Fibroblast of skin of back (primary cell): Measurements from ENCODE around the gene RADIL. TPM values are rescaled to one million over a fixed set of nuclear protein-coding genes. Genes with fewer than 3 reads are reported as not detected.
A peak's percentile ranks its signal among the peaks of the same experiment; 100 is the strongest.
"Not testable (repeated sequence)": the region's sequence is repeated elsewhere in the genome, so short reads cannot be mapped to it uniquely, and the experiment has no call there.

Source experiments
- DNase-seq: peaks from one replicate; pipeline ENCODE4 v3.0.0-alpha.2; 2013
- polyA plus RNA-seq, 2 experiments: library from polyadenylated mRNA; unstranded; fragments of 120-200 nt; gene quantifications; one replicate each; pipeline ENCODE4 v1.2.1, GENCODE V29; 2013; ENCODE audit not compliant: insufficient read length in 2 of 2

RADIL gene, protein sequence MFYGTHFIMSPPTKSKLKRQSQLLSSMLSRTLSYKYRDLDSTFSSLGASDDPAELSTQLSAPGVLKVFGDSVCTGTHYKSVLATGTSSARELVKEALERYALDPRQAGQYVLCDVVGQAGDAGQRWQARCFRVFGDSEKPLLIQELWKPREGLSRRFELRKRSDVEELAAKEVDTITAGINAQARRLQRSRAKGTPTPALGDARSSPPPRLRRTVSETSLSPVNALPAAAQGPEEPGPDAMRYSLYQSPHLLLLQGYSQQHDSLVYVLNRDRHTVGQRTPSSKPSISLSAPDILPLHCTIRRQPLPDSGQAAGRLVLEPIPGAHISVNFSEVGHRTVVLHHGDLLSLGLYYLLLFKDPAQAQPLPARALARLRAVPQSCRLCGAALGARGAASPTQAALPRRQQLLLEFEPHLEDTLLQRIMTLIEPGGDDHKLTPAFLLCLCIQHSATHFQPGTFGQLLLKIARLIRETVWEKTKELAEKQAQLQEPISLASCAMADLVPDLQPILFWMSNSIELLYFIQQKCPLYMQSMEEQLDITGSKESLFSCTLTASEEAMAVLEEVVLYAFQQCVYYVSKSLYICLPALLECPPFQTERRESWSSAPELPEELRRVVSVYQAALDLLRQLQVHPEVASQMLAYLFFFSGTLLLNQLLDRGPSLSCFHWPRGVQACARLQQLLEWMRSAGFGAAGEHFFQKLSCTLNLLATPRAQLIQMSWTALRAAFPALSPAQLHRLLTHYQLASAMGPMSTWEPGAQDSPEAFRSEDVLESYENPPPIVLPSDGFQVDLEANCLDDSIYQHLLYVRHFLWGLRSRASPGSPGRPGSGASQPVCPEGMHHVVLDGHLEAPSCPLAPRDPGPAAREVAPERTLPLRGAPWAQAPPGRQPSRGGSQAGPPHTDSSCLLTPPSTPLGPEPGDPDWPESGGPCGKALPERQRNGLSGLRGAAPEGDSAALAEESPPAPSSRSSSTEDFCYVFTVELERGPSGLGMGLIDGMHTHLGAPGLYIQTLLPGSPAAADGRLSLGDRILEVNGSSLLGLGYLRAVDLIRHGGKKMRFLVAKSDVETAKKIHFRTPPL
- 2.8 TPM for polyA plus RNA-seq (2013, experiment 1 of 2; ENCODE audit: insufficient read length)
- 0.76 TPM for polyA plus RNA-seq (2013, experiment 2 of 2; ENCODE audit: insufficient read length)

DNA sequence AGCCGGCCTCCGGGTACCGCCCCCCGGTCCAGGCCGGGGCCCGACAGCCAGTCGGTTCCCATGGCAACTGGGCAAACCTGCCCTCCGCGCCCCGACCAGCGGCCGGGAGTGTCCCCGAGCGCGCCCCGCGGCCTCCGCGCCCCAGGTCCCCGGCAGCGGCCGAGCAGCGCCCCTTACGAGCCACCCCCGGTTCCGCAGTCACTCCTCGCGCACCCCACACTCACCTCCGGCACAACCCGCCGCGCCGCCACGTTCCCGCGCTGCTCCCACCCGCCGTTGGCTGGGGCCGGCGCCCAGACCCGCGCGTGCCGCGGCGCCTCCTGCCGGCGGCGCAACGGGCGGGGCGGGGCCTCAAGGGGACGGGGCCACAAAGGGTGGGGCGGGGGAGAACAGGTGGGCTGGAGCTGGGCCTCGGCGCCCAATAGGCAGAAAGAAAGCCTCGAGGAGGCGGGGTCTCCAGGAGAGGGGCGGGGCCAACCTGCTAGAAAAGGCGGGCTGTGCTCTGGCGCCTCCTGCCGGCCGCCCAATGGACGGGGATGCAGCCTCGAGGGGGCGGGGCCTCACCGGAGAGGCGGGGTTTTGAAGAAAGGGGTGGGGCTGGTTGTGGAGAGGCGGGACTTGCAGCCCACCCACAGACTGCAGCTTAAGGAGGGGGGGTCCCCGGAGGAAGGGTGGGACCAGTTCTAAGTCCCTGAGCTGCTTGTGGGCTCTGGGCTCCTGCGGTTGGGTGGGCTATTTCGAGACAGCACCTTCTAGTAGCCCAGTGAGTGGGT is at the start of gene RADIL:
TSS of gene RADIL (minus strand) at position 345 of the 773 bp plus-strand sequence. CDS start 5,577 bp downstream, outside the sequence.
- peak; percentile 87 for DNase-seq

DNA sequence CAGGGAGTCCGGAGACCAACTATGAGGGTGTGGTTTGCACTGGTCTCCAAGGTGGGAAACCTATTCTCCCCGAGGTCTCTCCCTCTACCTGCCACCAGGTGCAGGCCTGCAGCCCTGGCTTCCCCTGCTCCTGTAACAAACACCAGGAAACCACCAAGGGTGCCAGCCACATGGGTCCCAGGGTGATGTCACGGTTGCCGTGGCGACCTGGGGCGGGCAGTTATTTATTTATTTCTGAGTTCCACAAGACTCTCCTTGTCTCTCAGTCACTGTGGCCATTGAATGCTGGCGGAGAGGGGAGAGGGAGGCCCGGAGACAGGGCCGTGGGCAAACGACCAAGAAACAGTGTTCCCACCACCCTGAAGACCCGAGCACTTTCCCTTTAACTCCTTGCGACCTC is 48.4 kb upstream of the RADIL start:
- peak; percentile 2 for DNase-seq

DNA sequence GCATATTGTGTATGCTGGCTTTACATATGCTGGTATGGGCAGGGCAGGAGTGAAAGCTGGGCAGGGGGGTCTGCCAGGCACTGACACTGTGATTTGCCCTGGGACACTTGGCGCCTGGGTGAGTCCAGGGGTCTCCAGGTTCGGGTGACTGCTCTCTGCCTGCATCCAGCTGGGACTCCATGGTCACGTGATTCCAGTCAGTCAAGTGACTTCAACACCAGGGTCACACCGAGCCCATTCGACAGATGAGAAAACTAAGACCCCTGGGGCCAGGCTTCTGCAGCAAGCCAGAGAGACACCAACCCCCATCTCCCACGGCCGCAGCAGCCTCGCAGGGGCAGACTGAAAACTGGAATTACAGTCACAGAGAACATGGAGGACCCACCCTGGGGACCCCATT is 45.5 kb upstream of the RADIL start:
- no peak for DNase-seq

DNA sequence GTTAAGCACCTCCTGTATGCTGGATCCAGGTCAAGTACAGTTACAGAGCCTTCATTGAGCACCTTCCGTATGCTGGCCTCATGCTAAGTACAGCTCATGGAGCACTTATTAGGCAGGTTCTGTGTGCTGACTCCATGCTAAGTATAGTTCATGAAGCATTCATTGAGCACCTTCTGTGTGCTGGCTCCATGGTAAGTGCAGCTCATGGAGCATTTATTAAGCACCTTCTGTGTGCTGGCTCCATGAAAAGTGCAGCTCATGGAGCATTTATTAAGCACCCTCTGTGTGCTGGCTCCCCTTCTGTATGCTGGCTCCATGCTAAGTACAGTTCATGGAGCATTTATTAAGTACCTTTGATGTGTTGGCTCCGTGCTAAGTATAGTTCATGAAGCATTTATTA is 44.9 kb upstream of the RADIL start:
- no peak for DNase-seq

DNA sequence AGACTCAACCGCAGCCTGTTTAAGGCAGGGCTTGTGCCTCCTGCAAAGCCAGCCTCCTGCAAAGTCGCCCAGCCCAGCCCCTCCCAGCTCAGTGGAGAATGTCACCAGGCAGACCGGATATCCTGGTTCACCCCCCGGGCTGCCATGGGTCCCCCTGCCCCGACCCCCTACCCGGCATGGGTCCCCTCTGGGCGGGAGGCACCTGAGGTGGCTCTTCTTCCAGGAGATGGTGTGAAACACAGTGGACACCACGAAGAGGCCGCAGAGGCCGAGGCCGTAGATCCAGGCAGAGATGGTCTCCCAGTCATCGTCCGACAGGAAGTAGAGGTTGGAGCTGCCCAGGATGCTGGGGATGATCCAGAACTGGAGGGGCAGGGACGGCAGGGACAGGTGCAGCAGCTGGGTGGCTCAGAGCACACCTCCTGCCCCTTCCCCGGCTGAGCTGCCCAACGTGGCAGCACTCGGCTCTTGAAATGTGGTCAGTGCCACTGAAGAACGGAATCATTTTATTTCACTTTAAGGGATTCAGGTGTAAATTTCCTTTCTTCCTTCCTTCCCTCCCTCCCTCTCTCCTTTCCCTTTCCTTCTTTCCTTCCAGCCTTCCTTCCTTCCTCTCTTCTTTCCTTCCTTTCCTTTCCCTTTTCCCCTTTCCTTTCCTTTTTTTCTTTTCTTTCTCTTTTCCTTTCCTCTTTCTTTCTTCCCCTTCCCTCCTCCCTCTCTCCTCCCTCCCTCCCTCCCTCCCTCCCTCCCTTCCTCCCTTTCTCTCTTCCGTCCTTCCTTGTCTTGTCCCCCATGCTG is 36.7 kb upstream of the RADIL start:
- DNase-seq = no peak

DNA sequence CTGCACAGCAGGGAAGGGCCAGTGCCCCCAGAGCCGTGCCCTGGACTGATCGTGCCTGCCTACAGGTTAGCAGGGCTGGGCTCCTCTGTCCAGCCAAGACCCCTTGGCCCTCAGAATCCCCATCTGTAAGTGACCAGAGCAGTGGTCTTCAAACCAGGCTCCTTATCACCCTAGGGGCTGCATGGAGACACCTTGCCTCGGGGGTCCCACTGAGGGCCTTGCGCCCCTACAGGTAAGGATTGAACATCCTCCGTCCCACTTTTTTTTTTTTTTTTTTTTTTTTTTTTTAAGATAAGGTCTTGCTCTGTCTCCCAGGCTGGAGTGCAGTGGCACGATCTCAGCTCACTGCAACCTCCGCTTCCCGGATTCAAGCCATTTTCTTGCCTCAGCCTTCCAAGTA is 32.6 kb upstream of the RADIL start:
- no peak for DNase-seq

DNA sequence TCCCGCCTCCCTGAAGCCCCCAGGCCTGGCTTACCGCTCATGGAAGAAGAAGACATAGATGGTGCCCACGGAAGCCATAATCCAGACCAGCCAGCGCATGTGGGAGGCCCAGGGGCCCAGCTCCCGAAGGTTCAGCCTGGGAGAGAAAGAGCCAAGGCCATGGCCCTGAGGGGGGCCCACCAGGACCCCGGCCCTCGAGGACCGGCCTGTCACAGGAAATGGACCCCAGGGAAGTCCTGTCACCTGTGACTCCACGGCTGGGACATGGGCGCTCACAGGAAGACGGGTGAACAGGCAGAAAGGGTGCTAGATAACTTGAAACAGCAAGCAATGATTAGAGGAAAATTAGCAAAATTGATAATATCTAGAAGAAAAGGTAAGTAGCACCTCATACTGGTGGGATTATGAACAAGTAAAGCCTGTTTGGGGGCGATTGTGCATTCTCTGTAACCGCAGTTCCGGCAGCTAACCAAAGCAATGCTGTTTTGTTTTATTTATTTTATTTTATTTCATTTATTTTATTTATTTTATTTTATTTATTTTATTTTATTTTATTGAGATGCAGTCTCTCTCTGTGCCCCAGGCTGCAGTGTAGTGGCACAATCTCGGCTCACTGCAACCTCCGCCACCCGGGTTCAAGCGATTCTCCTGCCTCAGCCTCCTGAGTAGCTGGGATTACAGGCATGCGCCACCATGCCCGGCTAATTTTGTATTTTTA is 27.8 kb upstream of the RADIL start:
- no peak for DNase-seq

DNA sequence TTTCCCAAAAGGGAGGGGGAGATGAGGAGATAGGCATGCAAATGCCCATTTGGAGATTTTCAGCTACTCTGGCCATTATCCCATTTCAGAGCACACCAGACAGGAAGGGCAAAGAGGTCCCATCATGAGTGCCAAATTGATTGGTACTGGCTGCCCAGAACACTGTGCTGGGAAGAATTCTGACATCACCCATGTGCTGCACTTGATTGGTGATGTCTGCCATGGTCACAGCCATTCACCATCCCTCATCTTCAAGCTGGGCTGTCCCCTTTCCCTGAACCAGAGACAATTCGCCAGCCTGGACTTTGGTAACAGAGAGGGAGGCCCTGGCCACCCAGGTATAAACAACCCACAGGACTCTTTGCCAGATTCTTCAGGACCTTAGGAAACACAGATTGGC is 23.2 kb upstream of the RADIL start:
- DNase-seq = no peak

DNA sequence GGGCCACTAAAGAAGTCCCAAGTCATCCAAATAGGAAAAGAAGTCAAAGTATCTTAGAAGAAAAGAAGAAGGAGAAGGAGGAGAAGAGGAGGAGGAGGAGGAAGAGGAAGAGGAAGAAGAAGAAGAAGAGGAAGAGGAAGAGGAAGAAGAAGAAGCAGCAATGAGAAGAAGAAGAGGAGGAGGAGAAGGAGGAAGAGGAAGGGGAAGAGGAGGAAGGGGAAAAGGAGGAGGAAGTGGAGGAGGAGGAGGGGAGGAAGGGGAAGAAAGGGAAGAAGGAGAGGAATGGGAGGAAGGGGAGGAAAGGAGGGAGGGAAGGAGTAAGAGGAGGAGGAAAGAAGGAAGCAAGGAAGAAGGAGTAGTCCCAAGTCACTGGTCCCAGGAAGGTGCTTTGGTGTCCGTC is 21.7 kb upstream of the RADIL start:
- no peak for DNase-seq

DNA sequence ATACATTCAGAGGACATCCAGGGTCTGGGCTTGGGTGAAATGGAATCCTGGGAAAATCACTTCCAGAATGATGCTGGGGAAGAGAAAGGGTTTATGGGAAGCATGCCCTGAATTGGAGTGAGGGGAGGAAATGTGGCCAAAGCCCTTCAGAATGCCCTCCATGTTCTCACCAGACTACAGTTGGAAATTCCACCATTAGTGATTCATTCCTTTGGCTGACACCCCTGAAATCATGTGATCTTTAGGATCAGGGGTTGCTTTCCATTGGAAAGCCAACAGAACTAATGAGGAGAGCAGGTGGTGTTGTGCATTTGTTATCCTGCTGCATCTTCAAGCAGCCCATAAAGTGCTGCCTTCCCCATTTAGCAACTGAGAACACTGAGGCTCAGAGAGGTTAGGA is 20.8 kb upstream of the RADIL start:
- no peak for DNase-seq

DNA sequence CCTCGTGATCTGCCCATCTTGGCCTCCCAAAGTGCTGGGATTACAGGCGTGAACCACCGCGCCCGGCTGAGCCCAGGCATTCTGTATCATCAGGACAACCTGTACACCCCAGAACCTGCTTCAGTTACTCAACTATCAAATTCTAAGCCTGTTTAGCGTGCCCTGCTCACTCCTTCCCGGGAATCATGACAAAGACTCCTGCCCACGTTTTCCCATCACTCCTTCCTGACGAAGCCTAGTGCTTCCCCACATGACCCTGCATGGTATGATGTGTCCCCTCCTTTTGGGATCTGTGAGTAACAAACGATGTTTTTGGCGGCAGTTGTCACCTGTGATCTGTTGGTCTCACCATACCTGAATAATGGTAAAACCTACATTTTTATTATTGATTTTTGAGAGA is 12.2 kb upstream of the RADIL start:
- DNase-seq = no peak

DNA sequence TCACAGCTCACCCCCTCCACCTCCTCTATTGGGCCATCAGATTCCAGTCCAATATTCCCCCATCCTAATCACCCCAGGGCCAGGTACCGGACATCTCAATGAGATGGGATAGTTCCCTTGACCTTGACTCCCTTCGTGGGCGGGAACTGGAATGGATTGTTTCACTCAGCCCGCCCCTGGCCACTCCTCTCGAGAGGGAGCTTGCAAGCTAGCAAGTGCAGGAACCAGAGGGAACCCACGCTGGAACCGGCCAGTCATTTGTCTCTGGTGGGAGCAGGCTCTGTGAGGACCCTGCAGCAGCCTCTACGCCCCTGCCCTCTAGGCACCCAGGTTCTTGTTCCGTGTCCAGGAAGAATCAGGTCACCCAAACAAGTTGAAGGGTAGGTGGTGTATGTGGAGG is 11.0 kb upstream of the RADIL start:
- no peak for DNase-seq

DNA sequence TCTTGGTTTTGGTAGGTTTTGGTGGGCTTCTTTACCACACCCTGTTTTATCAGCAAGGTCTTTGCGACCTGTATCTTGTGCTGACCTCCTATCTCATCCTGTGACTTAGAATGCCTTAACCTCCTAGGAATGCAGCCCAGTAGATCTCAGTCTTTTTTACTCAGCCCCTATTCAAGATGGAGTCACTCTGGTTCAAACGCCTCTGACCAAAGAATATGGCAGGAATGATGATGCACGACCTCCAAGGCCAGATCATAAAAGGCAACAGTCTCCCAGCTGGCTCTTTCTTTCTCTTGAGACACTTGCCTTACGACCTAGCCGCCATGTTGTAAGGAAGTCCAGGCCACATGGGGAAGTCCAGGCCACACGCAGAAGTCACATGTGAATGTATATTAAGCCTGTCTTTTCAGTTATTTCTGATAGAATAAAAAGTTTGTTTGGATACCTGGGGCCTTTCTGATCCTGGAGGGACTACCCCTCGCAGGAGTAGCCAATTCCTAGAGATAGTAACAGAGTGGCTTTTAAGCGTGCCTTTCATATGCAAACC is 10.5 kb upstream of the RADIL start:
- DNase-seq = no peak

DNA sequence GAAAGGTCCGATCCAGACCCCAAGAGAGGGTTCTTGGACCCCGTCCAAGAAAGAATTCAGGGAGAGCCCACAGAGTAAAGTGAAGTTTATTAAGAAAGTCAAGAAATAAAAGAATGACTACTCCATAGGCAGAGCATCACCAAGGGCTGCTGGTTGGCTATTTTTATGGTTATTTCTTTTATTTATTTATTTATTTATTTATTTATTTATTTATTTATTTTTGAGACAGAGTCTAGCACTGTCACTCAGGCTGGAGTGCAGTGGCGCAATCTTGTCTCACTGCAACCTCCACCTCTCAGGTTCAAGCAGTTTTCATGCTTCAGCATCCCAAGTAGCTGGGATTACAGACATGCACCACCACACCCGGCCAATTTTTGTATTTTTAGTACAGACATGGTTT is 9.7 kb upstream of the RADIL start:
- not testable (repeated sequence) for DNase-seq

DNA sequence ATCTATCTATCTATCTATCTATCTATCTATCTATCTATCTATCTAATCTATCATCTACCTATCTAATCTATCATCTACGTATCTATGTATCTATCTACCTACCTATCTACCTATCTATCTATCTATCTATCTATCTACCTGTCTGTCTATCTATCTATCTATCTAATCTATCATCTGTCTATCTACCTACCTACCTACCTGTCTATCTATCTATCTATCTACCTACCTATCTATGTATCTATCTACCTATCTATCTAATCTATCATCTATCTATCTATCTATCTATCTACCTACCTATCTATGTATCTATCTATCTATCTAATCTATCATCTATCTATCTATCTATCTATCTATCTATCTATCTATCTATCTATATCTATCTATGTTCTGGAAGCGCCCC is 8.0 kb upstream of the RADIL start:
- not testable (repeated sequence) for DNase-seq

DNA sequence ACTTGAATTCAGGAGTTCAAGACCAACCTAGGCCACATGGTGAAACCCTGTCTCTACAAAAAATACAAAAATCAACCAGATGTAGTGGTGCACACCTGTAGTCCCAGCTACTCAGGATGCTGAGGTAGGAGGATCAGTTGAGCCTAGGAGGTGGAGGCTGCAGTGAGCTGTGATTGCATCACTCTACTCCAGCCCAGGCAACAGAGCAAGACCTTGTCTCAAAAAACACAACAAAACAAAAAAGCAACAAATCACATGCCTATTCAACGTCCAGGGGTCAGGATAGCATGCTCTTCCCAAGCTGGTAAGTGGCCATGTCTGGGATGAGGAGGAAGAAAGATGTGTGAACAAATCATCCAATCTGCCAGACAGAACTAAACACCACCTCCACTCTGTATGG is 6.2 kb upstream of the RADIL start:
- DNase-seq = no peak

DNA sequence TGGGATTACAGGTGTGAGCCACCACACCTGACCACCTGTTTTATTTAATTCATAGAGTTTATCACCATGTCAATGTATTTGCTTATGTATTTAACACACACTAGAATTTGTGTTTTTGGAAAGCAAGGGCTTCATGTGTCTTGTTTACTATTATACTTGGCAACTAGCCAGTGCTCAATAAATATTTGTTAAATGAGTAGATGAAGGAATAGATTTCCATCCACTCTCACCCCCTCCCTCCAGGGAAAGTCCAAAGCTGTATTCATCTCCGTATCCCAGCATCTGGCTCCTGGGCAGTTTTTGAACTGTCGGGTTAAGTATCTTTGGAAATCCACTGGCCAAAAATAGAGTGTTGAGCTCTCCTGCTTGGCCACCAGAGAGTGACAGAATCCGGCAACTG is 4.6 kb upstream of the RADIL start:
- no peak for DNase-seq

DNA sequence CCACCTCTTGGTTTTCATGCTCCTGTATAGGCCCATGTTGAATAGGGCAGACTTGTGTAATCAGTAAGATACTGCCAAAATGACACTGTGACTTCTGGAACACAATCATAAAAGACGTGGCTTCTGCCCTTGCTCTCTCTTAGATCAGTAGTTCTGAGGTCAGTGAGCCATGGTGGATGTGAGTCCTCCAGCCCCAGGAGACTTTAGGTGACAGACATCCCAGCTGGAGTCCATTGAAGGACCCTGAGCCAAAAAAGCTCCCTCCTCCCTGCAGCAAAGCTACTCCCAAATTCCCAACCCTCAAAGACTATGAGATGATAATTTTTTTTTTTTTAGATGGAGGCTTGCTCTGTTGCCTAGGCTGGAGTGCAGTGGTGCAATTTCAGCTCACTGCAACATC is 3.2 kb upstream of the RADIL start:
- no peak for DNase-seq

DNA sequence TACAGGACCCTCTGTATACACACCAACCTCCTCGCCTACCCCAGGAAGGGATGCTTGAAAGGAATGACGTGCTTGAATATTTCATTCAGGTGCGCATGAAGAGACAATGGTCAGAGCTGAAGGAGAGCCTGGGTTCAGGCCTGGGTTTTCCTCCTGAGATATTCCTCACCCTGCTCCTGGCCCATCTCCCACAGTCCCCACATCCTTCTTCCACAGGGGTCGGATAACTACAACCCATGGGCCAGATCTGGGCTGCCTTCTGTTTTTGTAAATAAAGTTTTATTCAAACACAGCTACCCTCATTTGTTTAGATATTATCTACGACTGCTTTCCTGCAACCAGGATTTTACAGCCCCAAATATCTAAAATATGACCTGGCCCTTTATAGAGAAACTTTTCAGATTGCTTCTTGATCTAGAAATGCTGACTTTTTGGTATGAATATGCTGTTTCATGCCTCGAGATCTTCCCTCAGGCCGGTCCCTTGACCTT is 1.8 kb upstream of the RADIL start:
- DNase-seq = no peak

DNA sequence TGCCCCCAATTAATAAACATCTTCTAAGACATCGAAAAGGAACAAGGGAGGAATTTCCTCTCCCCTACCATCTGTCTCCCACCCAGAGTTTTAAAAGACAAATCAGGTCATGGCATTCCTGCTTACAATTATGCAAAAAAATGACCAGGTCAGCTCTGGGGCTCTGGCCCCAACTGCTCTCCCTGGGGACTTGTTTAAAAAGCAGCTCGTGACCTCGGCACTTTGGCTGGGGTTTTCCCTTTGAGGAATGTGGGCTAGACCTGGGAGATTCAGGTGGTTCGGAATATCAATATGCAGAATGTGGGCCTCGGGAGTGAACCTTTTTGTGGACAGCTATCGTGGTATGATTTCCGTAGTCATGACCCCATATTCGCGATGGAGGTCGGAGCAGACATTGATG is 648 bp upstream of the RADIL start:
- DNase-seq = no peak

DNA sequence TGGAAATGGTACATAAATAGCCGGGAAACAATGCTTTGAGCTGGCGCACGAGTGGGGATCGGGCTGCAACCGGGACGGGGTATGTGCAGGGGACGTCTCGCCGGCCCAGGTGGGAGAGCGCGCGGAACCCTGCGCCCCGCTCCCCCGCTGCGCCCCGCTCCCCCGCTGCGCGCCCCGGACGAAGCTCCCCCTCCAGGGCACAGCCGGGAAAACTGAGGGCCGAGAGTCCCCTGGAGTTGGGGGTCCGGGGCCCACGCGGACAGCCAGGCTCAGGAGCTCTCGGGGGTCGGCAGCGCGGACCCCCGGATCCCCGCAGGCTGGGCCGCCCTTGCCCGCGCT is 514 bp downstream of the RADIL start:
- no peak for DNase-seq
